ENCODE data around the gene RPGRIP1. TPM values are rescaled to one million over a fixed set of nuclear protein-coding genes. Genes with fewer than 3 reads are reported as not detected.
"Not testable (repeated sequence)": the region's sequence is repeated elsewhere in the genome, so short reads cannot be mapped to it uniquely, and the experiment has no call there.

Gene RPGRIP1
- polyA plus RNA-seq (2013, experiment 1 of 2; ENCODE audit: insufficient read length) = not detected
- polyA plus RNA-seq (2013, experiment 2 of 2; ENCODE audit: insufficient read length) = not detected

DNA sequence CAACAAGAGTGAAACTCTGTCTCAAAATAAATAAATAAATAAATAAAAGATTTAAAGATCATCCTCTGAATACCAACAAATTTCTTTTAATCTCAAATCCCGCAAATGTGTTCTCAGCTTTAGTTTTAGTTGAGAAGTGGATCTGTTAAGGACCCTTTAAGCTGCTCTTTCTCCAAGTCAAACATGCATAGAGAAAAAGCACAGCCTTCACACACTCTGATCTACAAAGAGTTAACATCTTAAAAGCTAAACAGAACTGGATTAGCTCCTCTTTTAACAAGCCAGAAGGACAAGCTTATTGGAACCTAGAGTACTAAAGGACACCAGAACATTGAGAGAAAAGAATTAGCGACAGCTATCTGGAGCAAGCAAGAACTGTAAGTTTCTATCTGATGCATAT, at the start of gene RPGRIP1:
RPGRIP1 (plus strand) TSS at position 301 of the 400 bp plus-strand sequence. CDS start 7,894 bp downstream, outside the sequence.
- DNase-seq = no peak

DNA sequence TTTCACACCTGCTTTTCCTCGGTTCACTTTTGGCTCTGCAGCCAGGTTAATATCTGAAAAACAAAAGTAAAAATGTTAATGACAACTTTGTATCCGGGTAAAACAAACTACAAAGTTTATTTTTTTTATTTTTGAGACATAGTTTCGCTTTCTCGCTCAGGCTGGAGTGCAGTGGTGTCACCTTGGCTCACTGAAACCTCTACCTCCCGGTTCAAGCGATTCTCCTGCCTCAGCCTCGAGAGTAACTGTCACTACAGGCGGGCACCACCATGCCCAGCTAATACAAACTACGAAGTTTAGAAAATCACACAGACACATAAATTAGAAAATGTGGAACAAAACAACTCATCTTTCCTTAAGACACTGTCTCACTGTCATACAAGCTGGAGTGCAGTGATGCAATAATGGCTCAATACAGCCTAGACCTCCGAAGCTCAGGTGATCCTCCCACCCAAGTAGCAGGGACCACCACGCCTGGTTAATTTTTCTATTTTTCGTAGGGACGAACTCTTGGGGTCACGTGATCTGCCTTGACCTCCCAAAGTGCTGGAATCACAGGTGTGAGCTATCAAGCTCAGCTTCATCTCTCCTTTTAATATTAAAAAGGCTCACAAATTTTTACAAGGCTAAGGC, 48.7 kb upstream of the RPGRIP1 start:
- DNase-seq = no peak

GRCh38 chr14:21233457-21234076, 46.3 kb upstream of the RPGRIP1 start:
- DNase-seq = no peak

DNA sequence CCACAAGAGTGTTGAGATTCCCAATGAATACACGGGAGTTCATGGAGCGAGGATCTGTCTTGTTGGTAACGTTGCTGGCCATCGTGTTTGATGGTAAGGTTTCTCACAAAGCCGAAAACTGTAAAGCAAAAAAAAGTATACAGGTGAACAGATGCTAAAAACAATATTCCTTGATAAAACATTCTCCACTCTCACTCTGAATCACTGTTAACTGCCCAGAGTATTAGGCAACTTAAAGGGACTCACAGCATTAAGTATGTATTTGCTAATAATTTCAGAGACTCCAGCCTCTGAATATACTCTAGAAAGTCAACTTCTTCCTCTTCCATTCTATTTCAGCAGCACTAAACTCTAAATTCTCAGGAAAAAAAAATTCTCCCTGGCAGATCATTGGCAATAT, 45.8 kb upstream of the RPGRIP1 start:
- DNase-seq = no peak

DNA sequence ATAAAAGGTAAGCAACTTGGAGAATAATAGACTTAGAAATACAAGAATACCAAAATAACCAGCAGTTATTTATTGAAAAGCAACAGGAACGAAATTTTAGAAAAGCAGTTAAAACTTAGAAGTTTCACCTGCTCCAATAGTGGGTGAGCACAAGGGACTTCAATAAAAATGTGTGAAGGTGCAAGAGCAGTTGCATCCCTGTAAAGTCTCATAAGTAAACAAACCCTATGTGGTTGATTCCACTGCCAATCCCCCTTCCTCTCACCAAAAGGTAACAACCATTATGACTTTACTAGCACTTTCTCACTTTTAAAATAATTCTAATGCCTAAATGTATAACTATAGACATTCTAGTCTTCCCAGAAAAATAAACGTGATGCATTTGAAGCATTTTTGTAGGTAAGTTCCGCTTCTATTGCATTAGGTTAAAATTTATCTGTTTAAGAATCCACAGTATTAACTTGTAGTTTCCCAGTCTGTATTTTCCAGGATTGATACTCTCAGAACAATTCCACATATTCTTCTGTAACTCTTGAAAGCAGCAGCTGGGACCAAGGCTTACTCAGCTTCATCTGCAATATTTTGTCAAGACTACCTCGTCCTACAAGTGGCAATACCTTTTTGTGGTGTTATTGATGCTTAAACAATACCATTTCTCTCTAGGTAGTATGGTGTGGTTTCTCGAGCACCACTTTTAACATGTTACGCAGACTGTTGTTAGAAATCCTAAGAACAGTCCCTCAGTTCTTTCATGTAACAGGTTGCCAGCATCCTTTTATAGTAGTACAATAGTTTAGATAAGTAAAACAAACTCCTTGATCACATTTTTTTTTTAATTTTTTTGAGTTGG, 42.7 kb upstream of the RPGRIP1 start:
- DNase-seq = no peak

DNA sequence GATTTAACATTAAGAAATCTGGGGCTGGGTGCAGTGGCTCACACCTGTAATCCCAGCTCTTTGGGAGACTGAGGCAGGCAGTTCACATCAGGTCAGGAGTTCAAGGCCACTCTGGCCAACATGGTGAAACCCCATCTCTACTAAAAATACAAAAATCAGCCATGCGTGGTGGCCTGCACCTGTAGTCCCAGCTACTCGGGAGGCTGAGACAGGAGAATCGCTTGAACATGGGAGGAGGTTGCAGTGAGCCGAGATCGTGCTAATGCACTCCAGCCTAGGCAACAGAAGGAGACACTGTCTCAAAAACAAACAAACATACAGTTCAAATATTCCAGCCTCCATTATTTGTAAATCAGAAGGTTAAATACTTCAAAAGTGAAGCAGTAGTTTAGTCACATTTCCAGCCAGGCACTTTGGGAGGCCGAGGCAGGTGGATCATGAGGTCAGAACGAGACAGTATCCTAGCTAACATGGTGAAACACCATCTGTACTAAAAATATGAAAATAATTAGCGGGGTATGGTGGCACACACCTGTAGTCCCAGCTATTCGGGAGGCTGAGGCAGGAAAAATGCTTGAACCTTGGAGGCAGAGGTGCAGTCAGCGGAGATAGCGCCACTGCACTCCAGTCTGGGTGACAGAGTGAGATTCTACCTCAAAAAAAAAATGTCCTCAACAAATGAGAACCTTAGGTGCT, 40.9 kb upstream of the RPGRIP1 start:
- DNase-seq = no peak

- DNase-seq = no peak
These were observed 39.5 kb upstream of the RPGRIP1 start for GRCh38 chr14:21240417-21240816.

DNA sequence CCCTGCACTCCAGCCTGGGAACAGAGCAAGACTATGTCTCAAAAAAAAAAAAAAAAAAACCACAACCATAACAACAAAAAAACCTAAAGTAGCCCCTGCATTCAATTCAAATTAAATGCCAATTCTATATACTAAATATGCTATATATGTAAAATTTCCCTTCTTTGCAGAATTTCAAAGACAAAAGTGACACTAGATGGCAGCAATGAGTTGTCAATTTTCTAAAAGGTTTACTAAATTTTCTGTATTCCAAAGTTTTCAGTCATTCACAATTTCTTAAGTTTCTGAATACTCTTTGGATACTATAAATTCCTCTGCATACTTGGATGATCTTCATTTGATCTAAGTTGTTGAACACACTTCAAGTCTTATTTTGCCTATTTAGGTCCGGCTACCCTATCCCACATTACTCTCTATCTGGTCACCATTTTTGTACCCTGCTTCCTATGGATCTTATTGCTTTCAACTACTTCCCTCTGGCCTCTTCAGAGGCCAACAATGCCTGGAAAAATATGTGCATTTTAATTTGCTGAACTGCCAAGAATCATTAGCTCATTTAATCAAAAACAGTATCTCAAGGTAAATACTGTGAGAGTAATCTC, 38.6 kb upstream of the RPGRIP1 start:
- peak; percentile 50 for DNase-seq

GRCh38 chr14:21244544-21244943, 35.3 kb upstream of the RPGRIP1 start:
- DNase-seq = no peak

- DNase-seq = no peak
These were observed 34.1 kb upstream of the RPGRIP1 start for GRCh38 chr14:21245813-21246212.

- DNase-seq = no peak
These were observed 31.5 kb upstream of the RPGRIP1 start for GRCh38 chr14:21248338-21248737.

DNA sequence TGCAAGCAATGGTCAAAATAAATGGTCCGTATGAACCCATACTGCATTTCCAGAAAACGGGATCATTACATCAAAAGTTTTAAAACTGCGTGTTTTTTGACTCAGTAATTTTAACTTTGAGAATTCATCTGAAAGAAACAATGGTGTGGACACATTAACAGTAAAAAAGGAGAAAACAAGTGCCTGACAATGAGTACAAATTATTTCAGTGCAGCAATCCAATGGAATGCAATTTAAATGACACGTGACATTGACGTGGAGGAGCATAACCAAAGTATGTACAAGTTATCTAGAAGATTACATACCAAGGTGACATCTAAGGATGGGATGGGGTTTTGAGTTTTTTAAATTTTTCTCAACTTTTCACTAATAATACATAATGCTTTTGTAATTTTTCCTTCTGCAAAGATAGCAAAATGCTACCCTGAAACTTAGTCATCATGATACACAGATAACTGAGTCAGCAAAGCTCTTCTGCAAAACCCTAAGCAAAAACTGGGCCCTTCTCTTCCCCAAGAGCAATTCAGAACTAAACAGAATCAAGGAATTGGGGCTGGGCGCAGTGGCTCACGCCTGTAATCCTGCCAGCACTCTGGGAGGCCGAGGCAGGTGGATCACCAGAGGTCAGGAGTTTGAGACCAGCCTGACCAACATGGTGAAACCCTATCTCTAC, 31.0 kb upstream of the RPGRIP1 start:
- no peak for DNase-seq

GRCh38 chr14:21251215-21251614, 28.7 kb upstream of the RPGRIP1 start:
- no peak for DNase-seq

GRCh38 chr14:21252149-21252548, 27.7 kb upstream of the RPGRIP1 start:
- DNase-seq = no peak

- DNase-seq = peak; percentile 73
These were observed 24.3 kb upstream of the RPGRIP1 start for GRCh38 chr14:21255385-21256101.

- DNase-seq = not testable (repeated sequence)
These were observed 23.8 kb upstream of the RPGRIP1 start for GRCh38 chr14:21256102-21256447.

- no peak for DNase-seq
These were observed 23.1 kb upstream of the RPGRIP1 start for GRCh38 chr14:21256539-21257393.

- DNase-seq = no peak
These were observed 22.4 kb upstream of the RPGRIP1 start for GRCh38 chr14:21257394-21257909.

GRCh38 chr14:21258005-21258888, 21.6 kb upstream of the RPGRIP1 start:
- no peak for DNase-seq

Data from fibroblast of skin of back (primary cell).